HG03565 (cell line): ENCODE measurements around the gene SDF4.
"Not testable (repeated sequence)": the region's sequence is repeated elsewhere in the genome, so short reads cannot be mapped to it uniquely, and the experiment has no call there.

Experiments used
- ATAC-seq: cut with Tn5 transposase; IDR thresholded peaks from one replicate; pipeline ENCODE4 v1.9.1; 2021; ENCODE audit warnings: mild to moderate bottlenecking, moderate library complexity; ENCODE audit not compliant: unreplicated experiment

The SDF4 gene

DNA sequence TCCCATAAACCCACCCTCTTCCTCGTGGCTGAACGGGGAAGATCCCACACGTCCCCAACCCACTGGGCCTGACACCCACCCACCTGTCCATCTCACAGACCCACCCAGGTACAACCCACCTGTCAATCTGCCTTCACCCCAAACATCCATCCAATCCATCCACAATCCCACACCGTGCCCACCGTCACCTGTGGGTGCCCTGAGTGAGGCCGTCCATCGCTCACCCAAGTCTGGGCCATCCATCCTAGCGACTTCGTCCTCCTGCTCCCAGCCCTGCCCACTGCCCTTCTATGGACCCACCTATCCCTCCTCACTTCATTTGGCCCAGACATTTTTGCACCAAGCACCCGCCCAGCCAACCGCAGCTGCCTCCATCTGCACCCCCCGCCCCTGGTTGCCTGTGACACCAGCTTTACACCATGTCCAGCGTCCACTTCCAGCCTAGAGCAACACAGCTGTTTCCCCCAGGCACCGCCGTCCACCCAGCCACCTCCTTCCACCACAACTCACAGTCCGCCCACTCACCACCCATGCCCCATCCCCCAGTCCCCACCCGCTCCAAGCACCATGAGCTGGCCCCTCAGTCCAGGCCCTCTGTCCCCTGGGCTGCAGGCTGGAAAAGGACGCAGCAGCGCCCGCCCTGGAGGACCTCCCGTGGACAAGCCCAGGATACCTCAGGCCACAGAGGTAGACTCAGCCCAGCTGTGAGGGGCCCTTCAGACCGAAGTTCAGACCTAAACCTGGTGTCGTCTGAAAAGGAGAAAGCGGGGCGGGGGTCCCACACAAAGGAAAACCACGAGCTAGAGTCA lies 50.5 kb downstream of the SDF4 start:
- no peak for ATAC-seq

DNA sequence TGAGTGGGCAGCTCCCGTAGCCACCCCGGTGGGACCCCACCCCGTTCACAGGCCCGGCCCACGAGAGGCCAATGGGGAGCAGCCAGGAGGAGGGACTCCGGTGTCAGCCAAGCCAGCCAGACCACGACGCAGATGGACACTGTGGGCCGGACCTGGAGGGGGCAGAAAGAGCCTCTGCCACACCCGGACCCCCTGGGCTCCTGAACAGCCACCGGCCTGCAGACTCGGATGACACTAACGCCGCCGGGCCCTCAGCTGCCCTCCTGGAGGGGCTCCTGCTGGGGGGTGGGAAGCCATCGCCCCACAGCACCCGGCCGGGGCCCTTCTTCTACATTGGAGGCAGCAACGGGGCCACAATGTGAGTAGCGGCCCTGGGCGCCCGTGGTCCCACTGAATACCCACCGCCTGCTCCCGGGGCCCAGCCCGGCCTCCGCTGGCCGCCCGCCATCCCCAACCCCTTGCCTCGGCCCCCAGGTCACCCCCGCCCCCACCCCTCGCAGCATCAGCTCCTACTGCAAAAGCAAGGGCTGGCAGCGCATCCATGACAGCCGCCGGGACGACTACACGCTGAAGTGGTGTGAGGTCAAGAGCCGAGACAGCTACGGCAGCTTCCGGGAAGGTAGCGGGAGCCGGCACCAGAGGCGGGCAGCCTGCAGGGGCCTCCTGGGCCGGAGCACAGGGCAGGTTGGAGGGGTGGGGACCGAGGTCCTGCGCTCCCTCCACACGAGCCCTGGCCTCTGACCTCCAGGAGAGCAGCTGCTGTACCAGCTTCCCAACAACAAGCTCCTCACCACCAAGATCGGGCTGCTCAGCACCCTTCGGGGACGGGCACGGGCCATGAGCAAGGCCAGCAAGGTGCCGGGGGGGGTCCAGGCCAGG lies 51.6 kb downstream of the SDF4 start:
- ATAC-seq = no peak

DNA sequence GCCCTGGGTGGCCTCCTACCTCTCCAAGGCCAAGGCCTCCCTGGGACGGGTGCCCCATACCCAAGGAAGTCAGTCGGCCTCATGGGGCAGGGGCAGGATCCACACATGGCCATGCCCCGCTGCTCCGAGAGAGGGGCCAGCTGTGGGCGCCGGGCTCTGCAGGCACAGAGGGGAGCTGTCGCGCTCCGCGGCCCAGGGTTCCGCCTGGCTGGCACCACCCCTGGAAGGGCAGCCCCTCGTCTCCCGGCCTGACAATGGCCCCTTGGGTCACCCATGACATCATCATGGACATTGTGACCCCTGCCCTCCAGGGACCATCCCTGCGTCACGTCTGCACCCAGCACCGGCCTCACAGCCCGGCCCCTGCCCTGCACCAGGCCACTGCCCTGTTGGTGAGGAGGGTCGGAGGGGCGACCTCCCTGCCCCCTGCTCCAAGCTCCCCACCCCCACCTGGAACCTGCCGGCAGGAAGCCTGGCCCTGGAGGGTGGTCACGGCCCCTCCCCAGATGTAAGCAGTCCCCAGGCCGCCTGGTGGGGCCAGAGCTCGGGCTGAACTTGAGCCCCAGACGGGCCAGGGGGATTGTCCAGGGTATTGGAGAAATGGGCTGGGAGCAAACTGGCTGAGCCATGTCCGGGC lies 52.3 kb downstream of the SDF4 start:
- ATAC-seq = no peak

DNA sequence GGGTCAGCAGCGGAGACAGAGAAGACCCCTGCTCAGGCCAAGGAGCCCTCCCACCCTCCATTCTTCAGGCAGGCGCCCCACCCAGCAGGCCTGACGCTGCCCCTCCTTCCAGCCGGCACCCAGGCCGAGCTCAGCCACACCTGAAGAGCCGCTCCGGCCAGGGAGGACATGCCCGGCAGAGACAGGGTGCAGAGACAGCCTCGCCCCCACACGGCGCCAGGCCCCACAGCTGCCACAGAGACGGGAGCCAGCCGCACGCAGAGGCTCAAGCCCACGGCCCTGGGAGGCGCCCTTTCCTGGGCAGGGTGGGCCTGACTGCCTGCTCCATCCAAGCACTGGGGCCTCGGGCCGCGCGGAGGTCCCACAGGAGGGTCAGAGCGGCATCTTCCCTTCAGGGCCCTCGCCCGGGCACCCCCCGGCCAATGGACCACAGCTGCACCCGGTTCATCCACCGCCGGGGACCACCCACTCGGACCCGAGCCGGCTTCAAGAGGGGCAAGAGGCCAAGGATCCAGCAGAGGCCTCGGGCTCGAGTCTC lies 52.9 kb downstream of the SDF4 start:
- no peak for ATAC-seq

DNA sequence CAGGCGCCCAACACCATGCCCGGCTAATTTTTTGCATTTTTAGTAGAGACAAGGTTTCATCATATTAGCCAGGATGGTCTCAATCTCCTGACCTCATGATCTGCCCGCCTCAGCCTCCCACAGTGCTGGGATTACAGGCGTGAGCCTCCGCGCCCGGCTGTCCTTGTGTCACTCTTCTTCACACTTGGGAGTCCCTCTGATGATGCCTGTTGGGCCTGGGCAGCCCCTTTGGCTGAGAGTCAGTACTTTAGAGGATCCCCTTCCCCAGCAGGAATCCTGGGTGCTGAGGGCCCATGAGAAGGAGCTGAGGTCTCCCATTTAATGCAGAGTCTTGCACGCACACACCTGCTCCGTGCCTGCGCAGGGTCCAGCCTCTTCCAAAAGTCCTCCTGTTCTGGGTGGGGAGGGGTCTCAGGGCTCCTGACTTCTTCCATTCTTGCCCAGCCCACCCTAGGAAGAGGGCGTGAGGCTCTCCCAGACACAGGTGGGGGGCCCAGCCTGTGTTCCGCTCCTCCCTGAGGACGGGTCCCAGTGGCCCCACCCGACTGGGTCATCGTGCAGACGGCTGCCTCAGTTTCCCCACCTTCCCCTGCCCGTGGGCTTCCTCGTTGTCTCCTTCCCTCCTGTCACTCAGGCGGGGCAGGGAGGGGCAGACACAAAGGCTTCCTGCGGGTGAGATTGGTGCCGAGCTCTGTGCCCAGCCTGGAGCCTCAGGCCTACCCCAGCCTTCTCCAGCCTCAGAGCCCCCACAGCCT lies 54.2 kb downstream of the SDF4 start:
- ATAC-seq = no peak

DNA sequence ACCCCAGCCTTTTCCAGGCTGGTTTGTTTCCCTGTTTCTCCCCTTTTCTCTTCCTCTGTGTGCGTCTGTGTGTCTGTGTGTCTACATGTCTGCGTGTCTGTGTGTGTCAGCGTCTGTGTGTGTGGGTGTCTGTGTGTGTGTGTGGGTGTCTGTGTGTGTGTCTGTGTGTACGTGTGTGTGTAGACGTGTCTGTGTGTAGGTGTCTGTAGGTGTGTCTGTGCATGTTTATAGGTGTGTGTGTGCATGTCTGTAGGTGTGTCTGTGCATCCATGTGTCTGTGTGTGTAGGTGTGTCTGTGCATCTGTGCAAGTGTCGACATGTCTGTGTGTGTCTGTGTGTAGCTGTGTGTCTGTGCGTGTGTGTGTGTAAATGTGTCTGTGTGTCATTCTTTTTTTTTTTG lies 54.9 kb downstream of the SDF4 start:
- ATAC-seq = no peak

DNA sequence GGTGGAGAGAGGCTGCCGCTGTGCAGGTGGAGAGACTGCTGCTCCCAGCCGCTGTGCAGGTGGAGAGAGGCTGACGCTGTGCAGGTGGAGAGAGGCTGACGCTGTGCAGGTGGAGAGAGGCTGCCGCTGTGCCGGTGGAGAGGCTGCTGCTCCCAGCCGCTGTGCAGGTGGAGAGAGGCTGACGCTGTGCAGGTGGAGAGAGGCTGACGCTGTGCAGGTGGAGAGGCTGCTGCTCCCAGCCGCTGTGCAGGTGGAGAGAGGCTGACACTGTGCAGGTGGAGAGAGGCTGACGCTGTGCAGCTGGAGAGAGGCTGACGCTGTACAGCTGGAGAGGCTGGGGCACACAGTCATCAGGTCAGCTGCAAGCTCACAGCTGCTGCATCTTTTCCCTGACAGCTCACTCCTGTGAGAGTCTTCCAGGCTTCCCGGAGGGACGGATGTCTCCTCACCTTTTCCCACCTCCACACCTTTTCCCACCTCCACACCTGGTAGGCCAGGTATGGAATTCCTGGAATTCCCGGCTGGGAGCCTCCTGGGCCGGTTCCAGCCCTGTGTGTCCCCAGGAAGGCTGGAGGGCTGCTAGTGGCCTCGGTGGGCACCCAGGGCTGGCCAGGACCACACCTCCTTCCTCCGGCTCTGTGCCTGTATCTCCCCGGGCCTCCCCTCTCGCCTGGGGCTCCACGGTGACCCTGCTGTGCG lies 55.6 kb downstream of the SDF4 start:
- not testable (repeated sequence) for ATAC-seq

DNA sequence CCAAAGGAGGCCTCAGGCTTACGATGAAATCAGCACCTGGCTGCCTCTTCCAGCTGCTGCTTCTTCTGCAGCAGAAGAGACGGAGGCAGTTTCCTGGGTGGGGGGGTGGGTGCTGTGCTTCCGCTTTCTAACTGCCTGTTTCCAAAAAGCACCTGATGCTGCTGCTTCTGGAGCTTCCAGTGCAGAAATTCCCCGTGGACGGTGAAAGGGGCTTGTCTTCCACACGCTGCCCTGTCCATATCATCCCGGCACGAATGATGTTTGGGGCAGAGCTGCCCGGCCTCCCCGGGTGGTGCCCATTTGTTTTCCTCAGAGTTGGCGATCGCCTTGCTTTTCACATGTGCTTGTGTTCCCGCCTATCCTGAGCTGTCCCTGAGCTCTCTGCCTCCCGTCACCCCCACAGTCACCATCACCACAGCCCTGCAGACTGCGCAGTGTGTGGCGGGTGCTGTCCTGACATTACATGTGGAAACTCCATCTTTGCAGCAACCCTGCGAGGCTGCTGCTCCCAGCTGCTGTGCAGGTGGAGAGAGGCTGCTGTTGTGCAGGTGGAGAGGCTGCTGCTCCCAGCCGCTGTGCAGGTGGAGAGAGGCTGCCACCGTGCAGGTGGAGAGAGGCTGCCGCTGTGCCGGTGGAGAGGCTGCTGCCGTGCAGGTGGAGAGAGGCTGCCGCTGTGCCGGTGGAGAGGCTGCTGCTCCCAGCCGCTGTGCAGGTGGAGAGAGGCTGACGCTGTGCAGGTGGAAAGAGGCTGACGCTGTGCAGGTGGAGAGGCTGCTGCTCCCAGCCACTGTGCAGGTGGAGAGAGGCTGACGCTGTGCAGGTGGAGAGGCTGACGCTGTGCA lies 56.4 kb downstream of the SDF4 start:
- no peak for ATAC-seq

DNA sequence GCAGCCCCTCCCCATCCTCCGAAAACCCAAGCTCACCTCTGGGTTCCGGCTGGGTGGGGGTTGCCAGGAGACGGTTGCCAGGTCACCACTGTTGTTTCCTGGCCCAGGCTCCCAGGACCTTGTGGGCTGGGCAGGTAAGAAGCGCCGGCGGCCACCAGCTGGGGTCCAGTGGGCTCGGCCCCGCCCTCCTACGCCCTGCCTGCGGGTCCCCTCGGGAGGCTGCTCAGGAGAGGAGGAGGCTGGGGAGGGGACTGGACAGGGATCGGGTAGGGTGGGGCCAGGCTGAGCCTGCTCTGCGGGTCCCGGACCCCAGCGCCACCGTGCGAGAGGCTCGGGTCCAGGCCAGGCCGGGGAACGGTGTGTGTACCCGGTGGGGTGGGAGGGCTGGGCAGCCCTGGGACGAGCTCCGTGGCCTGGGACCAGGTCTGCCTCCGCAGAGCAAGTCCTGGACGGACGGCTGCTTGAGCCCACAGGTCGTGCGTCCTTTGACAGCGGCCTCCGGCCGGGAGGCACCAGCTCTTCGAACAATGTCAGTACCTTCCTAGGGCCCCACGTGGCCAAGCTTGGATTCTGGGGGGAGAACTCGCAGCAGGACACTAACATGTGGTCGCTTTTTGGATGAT lies 57.9 kb downstream of the SDF4 start, which contains the start of gene TTLL10:
Gene TTLL10, plus strand, starts transcription at position 88 of the 623 bp plus-strand sequence. CDS start 5,336 bp downstream, outside the sequence.
- ATAC-seq = no peak

DNA sequence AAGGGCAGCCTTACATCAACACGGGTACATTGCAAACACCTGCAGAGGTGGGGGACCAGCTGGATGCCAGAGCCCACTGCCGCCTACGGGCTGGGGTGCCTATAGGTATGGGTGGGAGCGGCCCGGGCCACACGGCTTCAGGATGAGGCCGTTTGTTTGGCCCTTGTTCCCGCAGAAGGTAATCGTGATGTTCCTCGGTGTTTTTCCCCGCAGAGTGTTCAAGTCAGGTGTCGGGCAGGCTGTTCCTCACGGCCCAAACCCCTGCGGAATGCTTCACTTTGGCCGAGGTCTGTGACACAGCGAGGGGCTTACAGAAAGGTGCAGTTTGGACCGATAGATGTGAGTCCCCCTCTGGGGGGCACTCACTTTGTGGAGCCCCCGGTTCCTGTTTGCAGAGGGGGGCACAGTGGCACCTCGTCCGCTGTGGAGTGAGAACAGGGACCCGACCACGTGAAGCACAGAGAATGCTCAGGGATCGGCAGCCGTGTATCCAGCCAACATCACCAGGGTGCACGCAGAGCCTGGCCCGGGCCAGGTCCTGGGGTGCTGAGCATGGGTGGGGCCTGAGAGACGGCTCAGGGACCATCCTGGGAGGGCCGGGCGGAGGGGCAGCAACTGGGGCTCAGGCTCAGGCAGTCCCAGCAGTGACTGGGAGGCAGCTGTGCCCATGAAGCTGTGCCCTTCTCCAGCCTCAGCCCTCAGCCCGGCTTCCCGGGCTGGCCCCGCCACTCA lies 58.6 kb downstream of the SDF4 start:
- no peak for ATAC-seq

DNA sequence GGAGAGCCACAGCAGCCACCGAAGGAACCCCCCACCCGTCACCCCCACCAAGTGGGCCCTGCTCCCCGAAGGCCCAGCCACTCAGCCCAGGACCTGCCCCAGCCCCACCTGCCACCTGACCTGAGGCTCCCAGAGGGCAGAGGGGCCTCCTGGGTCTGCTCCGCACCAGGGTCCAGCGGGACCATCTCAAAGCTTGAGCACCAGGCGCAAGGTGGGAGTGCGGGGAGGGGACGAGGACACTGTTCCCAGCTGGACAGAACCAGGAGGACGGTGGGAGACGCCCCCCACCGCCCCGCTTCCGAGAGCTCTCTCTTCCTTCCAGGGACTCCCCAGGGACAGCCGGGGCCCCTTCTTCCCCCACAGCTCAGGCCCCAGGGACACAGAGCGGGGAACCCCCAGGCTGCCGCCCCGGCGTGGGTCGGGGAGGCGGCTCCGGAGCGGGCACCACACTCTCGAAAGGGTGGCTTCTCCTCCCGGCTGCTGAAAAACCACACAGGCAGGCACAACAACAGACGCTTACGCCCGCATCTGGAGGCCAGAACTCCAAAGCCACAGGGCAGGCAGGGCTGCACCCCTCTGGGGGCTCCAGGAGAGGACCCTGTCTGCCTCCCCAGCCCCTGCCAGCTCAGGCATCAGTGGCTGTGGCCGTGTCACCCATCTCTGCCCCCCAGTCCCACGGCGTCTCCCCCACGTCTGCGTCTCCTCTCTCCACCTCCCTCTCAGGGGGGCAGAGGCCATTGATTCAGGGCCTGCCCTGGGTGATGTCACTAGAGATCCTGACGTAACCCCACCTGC lies 60.1 kb downstream of the SDF4 start:
- no peak for ATAC-seq

DNA sequence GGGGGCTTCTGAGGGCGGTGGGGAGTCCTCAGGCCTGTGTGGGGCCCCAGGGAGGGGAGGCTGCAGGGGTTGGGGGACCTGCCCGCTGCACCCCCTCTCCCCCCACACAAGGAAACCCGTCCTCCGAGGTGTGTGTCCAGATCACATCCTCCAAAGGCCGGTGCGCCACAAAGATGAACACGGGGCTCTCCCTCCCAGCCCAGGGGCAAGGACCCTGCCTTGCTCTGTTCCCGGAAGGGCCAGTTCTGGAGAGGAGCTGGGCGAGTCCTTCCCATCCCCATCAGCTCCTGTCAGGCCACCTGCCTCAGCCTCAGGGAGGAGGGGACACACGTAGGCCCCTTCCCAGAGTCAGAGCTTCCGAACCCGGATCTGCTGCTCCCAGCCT lies 60.6 kb downstream of the SDF4 start:
- ATAC-seq = no peak

DNA sequence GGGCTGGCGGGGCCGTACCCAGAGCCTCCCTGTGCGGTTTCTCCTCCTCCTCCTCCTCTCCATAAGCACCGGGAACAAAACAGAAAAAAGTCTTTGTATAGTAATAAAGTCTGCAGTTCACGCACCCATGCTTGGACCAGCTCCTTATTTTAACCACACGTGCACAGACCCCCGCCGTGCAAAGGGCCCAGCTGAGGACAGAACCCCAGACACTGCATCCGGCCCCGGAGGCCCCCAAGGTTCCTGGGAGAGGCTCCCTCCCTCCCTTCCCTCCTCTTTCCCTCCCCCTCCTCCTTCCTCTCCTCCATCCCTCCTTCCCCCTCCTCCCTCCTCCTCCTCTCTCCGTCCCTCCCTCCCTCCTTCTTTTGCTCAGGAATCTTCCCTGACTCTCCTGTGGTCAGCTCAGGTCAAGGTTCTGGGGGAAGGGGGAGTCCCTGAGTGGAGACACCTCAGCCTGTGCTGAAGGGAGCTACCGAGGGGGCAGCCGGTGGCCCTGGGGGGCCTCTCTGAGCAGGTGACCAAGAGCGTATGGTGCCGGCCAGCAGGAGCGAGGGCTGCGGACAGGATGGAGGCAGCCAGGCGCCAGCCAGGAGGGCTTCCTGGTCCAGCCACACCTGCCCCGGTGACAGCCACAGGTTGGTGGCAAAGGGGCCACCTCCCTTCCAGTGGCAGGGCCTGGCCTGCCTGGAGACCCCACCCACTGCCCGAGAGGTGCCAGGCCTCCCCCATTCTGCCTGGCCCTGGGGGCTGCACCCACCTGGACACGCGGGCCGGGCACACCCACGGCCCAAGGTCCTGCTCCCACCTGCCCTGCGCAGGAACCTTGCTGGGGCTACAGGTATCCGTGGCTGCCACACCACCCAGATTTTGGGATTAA lies 61.3 kb downstream of the SDF4 start:
- no peak for ATAC-seq

DNA sequence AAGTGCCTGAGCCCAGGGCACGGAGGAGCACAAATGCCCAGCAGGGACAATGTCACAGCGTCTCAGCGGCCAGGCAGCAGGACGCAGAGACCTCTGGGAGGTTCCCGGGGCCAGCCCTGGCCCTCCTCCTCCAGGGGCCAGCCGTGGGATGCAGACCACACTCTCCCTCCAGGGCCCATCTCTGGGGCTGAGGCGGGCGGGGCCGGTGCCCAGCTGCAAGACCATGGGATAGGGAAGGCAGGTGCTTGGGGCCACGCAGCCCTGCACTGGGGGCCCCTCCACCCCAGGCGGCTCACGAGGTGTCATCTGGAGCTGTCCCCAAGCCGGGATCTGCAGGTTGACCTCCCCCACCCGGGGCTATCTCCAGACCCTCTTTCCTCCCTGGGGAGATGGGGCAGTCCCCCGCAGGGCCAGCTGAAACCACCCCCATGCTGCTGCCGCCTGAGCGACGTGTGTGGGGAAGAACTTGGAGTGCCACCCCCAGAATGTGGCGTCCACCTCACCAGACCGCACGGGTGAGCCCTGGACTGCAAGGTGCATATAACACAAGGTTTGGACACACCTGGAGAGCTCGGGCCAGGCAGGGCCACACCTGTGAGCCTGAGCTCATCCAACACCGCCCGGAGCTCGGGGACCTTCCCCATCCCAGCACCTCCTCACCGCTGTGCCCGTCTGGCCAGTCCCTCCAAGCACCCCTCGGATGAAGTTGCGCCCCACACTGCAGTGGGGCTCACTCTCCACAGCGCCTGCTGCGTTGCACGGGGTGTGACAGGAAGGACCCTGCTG lies 62.2 kb downstream of the SDF4 start:
- no peak for ATAC-seq
